SU-DHL-6 (cell line): Measurements from ENCODE around the gene HASPIN.

Experiments used
- H2AFZ ChIP-seq: fragments of 200-600 bp; sonication (generic); 2 replicates; pipeline ENCODE4 v1.6.1; 2014; ENCODE audit warnings: low read depth, mild to moderate bottlenecking, moderate library complexity, mixed read lengths, antibody characterized with exemption, low read length; ENCODE audit not compliant: severe bottlenecking
- H3F3A ChIP-seq: fragments of 200-600 bp; shearing (Covaris generic); 2 replicates; pipeline ENCODE4 v1.6.0; 2016; ENCODE audit warnings: antibody characterized with exemption, mild to moderate bottlenecking; ENCODE audit not compliant: insufficient read depth
- H3K27ac ChIP-seq: fragments of 200-600 bp; sonication (generic); 2 replicates; pipeline ENCODE4 v1.5.1; 2016; ENCODE audit warnings: low read depth, mild to moderate bottlenecking, low read length, moderate library complexity, mixed read lengths
- H3K27me3 ChIP-seq: fragments of 200-600 bp; sonication (generic), shearing (Covaris generic); 2 replicates; pipeline ENCODE4 v1.6.0; 2014; ENCODE audit warnings: mild to moderate bottlenecking, low read length
- H3K36me3 ChIP-seq: fragments of 200-600 bp; sonication (generic); 2 replicates; pipeline ENCODE4 v1.6.1; 2014; ENCODE audit warnings: mild to moderate bottlenecking, low read length, mixed read lengths
- H3K4me2 ChIP-seq: fragments of 300-600, 200-600 bp; shearing (Covaris generic), sonication (generic); 2 replicates; pipeline ENCODE4 v1.6.0; 2014; ENCODE audit warnings: low read length, low read depth, mild to moderate bottlenecking; ENCODE audit not compliant: poor library complexity, severe bottlenecking
- H3K4me3 ChIP-seq: fragments of 200-600 bp; sonication (generic); 2 replicates; pipeline ENCODE4 v1.5.1; 2014; ENCODE audit warnings: antibody characterized with exemption, low read length, mild to moderate bottlenecking, mixed read lengths; ENCODE audit not compliant: insufficient read depth, poor library complexity, severe bottlenecking
- H3K79me2 ChIP-seq: fragments of 200-600 bp; sonication (generic); 2 replicates; pipeline ENCODE4 v1.6.1; 2014; ENCODE audit warnings: mild to moderate bottlenecking, low read length, moderate library complexity; ENCODE audit not compliant: insufficient read depth
- H3K9ac ChIP-seq: fragments of 200-600 bp; sonication (generic); 2 replicates; pipeline ENCODE4 v1.7.0; 2014; ENCODE audit warnings: mild to moderate bottlenecking, low read length
- H3K9me2 ChIP-seq: fragments of 200-600 bp; sonication (generic); replicated peaks from 2 replicates; pipeline ENCODE4 v1.6.1; 2014; ENCODE audit warnings: low read length; ENCODE audit not compliant: insufficient read depth
- H3K9me3 ChIP-seq: fragments of 200-600 bp; sonication (generic); 2 replicates; pipeline ENCODE4 v1.6.1; 2014; ENCODE audit warnings: low read length, mixed read lengths; ENCODE audit not compliant: insufficient read depth
- H4K20me1 ChIP-seq: fragments of 200-600 bp; sonication (generic); 2 replicates; pipeline ENCODE4 v1.6.1; 2014; ENCODE audit warnings: low read depth, mild to moderate bottlenecking, antibody characterized with exemption, low read length, moderate library complexity, mixed read lengths
- CTCF ChIP-seq: fragments of 200-600 bp; sonication (generic); IDR thresholded peaks from one replicate; pipeline ENCODE4 v1.5.1; 2017; ENCODE audit warnings: antibody characterized with exemption, mild to moderate bottlenecking, low read length, moderate library complexity; ENCODE audit not compliant: insufficient read depth, poor library complexity, severe bottlenecking
- EZH2phosphoT487 ChIP-seq: fragments of 200-600 bp; sonication (generic), shearing (Covaris generic); conservative IDR thresholded peaks from 2 replicates; pipeline ENCODE4 v1.6.1; 2018; ENCODE audit warnings: mild to moderate bottlenecking, antibody characterized with exemption, low read length, moderate library complexity, mixed read lengths

The HASPIN gene

GRCh38 chr17:3765981-3766380 is 42.3 kb downstream of the HASPIN start:
- Histone ChIP-seq H3K9me3 (no peaks in the 10 kb centered on the region), H3F3A (no peaks in the 10 kb centered on the region), H3K9me2 (no peaks in the 10 kb centered on the region), H2AFZ (no peak overlapping the region), H3K4me2 (no peak overlapping the region), H3K27me3 (no peaks in the 10 kb centered on the region), H3K9ac (no peak overlapping the region), H4K20me1 (no peaks in the 10 kb centered on the region), H3K36me3 (no peaks in the 10 kb centered on the region), H3K4me3 (no peak overlapping the region), H3K27ac (no peak overlapping the region), H3K79me2 (no peaks in the 10 kb centered on the region)
- no peak for TF ChIP-seq EZH2phosphoT487
- TF ChIP-seq CTCF = no peak

GRCh38 chr17:3766779-3767178 is 43.1 kb downstream of the HASPIN start:
- Histone ChIP-seq H3F3A (no peaks in the 10 kb centered on the region), H3K27me3 (no peaks in the 10 kb centered on the region), H4K20me1 (no peaks in the 10 kb centered on the region), H3K9me2 (no peaks in the 10 kb centered on the region), H3K79me2 (no peaks in the 10 kb centered on the region), H3K36me3 (no peaks in the 10 kb centered on the region), H3K27ac (no peak overlapping the region), H3K4me3 (no peak overlapping the region), H3K9ac (no peak overlapping the region), H3K4me2 (no peak overlapping the region), H3K9me3 (no peaks in the 10 kb centered on the region), H2AFZ (no peak overlapping the region)
- no peak for TF ChIP-seq EZH2phosphoT487

- Histone ChIP-seq H4K20me1 (no peaks in the 10 kb centered on the region), H3K79me2 (no peaks in the 10 kb centered on the region), H3K4me2 (no peak overlapping the region), H3K9me3 (no peaks in the 10 kb centered on the region), H3K4me3 (no peak overlapping the region), H3K27ac (no peak overlapping the region), H3K27me3 (no peaks in the 10 kb centered on the region), H3K9ac (no peak overlapping the region), H2AFZ (no peak overlapping the region), H3K36me3 (no peaks in the 10 kb centered on the region), H3K9me2 (no peaks in the 10 kb centered on the region), H3F3A (no peaks in the 10 kb centered on the region)
- TF ChIP-seq EZH2phosphoT487 (no peak), CTCF (no peak)
These were observed 44.6 kb downstream of the HASPIN start for GRCh38 chr17:3768341-3768740.

GRCh38 chr17:3768769-3769168 is 45.1 kb downstream of the HASPIN start:
- H3K27me3 ChIP-seq = no peaks in the 10 kb centered on the region
- H4K20me1 ChIP-seq = no peaks in the 10 kb centered on the region
- no peaks in the 10 kb centered on the region for H3K79me2 ChIP-seq
- no peaks in the 10 kb centered on the region for H3K9me2 ChIP-seq
- H2AFZ ChIP-seq = no peak overlapping the region
- no peak overlapping the region for H3K9ac ChIP-seq
- H3K4me3 ChIP-seq = no peak overlapping the region
- no peaks in the 10 kb centered on the region for H3K9me3 ChIP-seq
- H3K4me2 ChIP-seq = no peak overlapping the region
- H3K27ac ChIP-seq = no peak overlapping the region
- no peaks in the 10 kb centered on the region for H3F3A ChIP-seq
- no peaks in the 10 kb centered on the region for H3K36me3 ChIP-seq
- TF ChIP-seq EZH2phosphoT487 = no peak
- TF ChIP-seq CTCF = no peak
